ENCODE results near the gene KLHL29.

KLHL29 gene

DNA sequence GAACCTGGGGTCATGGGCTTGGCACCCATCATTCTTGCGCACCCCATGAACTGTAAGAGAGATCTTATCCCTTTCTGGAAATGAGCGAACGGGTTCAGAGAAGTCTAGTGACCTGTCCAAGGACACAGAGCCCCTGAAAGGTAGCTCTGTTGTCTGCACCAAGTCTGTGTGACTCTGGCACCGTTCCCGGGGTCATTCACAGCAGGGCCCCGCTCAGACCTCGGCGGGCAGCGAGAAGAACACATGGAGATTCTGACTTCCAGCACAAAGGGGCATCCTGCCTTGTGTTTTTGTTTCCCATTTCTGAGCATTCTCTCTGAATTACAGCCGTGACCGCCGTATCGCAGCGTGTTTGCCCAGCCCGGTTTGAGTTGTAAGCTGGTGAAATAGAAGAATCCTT is 231.7 kb downstream of the KLHL29 start:
- TF ChIP-seq, protein P1, sequence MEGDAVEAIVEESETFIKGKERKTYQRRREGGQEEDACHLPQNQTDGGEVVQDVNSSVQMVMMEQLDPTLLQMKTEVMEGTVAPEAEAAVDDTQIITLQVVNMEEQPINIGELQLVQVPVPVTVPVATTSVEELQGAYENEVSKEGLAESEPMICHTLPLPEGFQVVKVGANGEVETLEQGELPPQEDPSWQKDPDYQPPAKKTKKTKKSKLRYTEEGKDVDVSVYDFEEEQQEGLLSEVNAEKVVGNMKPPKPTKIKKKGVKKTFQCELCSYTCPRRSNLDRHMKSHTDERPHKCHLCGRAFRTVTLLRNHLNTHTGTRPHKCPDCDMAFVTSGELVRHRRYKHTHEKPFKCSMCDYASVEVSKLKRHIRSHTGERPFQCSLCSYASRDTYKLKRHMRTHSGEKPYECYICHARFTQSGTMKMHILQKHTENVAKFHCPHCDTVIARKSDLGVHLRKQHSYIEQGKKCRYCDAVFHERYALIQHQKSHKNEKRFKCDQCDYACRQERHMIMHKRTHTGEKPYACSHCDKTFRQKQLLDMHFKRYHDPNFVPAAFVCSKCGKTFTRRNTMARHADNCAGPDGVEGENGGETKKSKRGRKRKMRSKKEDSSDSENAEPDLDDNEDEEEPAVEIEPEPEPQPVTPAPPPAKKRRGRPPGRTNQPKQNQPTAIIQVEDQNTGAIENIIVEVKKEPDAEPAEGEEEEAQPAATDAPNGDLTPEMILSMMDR (IDR thresholded peaks at IDR 0.05; ENCODE audit: low read depth, low read length, missing control alignments) = no peak
- H3K4me3 ChIP-seq (ENCODE audit: low read depth, low read length) = no peak overlapping the region
- no peak for DNase-seq (ENCODE audit: low read depth)

DNA sequence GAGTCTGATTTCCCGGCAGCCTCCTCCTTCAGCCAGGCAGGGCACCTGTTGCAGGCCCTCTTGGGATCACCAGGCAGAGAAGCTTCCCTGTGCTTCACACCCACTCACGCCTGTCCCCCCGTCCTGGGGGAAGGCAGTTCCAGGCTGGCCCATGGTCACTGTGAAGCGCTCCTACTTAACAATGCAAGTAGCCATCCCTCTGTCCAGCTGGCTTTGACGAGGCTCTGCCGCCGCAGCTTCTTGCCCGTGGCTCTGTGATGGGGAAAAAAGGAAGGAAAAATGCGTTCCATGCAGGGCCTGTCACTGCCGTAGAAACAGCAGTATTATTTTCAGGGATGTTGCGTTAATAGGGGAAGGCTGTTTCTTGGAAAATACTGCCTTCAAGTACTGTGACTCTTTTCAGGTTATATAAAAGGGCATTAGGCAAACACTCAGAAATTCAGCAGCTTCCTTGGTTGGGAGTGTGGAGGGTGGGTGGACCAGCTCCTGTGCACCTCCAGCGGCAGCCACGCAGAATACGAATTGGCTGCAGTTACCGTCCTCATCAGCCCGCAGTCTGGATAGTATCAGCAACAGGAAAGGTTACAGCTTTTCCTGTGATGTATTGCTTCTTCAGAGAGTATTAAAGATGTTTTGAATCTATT is 232.3 kb downstream of the KLHL29 start:
- no peak overlapping the region for H3K4me3 ChIP-seq (ENCODE audit: low read depth, low read length)
- no peak for DNase-seq (ENCODE audit: low read depth)
- TF ChIP-seq, protein P1 (IDR thresholded peaks at IDR 0.05; ENCODE audit: low read depth, low read length, missing control alignments) = no peak

DNA sequence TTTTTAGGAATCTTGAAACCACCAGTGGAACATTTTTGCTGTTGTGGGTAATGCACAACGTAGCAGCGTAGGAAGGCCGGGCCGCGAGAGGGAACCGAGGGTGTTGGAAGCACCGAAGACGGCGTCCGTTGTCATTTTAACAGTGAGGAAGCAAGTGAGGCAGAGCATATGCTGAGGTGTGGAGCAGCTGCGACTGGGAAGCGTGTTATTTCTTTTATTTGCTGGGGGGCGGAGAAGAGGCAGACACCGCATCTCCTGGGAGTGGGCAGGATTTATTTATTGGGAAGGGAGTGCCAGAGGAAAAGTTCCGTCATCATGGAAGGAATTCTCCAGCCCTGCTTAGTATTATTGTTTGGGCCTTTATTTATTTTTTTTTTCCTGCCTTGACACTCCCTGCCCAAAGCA is 232.8 kb downstream of the KLHL29 start:
- DNase-seq (ENCODE audit: low read depth) = no peak
- H3K4me3 ChIP-seq (ENCODE audit: low read depth, low read length) = no peak overlapping the region
- TF ChIP-seq, protein P1 (IDR thresholded peaks at IDR 0.05; ENCODE audit: low read depth, low read length, missing control alignments) = no peak

DNA sequence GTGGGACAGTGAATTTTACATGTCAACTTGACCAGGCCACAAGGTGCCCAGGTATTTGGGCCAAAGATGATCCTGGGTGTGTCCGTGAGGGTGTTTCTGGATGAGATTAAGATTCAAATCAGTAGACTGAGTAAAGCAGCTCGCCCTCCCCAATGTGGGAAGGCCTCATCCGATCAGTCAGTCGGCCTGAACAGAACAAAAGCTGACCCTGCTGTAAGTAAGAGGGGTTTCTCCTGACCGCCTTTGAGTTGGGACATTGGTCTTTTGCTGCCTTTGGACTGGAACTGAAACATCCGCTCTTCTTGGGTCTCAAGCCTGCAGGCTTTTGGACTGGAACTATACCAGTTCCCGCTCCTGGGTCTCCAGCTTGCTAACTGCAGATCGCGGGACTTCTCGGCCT is 233.3 kb downstream of the KLHL29 start:
- no peak for DNase-seq (ENCODE audit: low read depth)
- TF ChIP-seq, protein P1 (IDR thresholded peaks at IDR 0.05; ENCODE audit: low read depth, low read length, missing control alignments) = no peak
- H3K4me3 ChIP-seq (ENCODE audit: low read depth, low read length) = no peak overlapping the region

DNA sequence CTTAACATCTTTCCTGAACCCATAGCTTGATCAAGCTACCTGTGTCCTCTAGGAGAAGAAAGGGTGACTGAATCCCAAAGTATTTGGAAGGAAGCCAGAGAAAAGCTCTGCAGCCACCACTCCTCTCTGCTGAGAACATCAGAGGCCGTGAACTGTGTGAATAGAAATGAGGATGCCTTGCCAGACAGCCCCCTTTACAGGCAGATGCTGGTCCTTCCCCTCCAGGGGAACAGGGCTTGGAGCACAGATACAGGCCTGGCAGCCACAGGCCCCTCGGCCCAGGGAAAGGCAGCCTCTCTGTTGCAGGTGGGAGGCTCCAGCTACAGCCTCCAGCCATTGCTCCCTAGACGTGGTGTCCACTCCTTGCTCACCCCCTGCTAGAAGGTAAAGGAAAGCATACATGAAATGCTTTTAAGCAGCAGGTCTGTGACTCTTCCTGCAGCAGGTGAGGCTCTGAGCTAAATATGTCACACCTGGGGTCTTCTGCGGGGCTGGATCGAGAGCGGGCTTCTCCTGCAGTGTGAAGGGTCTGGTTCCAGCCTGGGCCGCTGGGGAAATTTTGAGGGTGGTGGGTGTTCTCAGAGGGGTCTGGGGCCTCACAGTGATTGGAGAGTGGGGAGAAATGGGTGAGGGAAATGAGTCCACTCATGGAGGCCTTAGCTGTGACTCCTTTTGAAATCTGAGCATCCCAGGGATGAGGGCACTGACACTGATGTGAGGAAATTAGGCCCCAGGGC is 234.0 kb downstream of the KLHL29 start:
- no peak overlapping the region for H3K4me3 ChIP-seq (ENCODE audit: low read depth, low read length)
- TF ChIP-seq, protein P1 (IDR thresholded peaks at IDR 0.05; ENCODE audit: low read depth, low read length, missing control alignments) = no peak
- no peak for DNase-seq (ENCODE audit: low read depth)

DNA sequence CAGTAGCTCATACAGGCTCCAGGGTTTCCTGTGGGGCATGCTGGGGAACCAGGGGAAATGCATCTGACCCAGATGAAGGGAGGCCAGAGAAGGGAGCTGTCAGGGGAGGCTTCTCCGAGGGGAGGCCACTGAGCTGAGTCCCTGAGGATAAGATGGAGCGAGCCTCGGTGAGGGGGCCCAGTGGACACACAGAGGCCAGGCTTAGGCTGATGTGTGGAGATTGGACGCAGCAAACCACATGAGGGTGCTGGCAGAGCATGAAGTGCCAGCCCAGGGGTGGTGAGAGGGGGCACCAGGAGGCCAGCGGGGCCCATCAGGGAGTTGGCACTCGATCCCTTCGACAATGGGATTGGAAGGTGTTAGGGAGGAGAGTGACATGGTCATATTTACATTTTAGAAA is 235.0 kb downstream of the KLHL29 start:
- DNase-seq (ENCODE audit: low read depth) = no peak
- TF ChIP-seq, protein P1 (IDR thresholded peaks at IDR 0.05; ENCODE audit: low read depth, low read length, missing control alignments) = no peak
- H3K4me3 ChIP-seq (ENCODE audit: low read depth, low read length) = no peak overlapping the region
